K562 (cell line): ENCODE results near the gene DGUOK. TPM values are rescaled to one million over a fixed set of nuclear protein-coding genes. Genes with fewer than 3 reads are reported as not detected.

Experiments used
- C11orf30 ChIP-seq: fragments of 450-650 bp; IDR thresholded peaks from 2 replicates; pipeline ENCODE4 v1.6.1; 2016; ENCODE audit warnings: low read depth, mild to moderate bottlenecking
- HOXB6 ChIP-seq: fragments of 250-450 bp; sonication (Bioruptor Pico); IDR thresholded peaks from 2 replicates; pipeline ENCODE4 v1.5.1; 2022; ENCODE audit warnings: mild to moderate bottlenecking, borderline replicate concordance
- KDM1A ChIP-seq, 2 experiments: fragments of 450-650 bp; IDR thresholded peaks; 2 replicates each; pipeline ENCODE4 v1.6.1; 2016; ENCODE audit warnings: mild to moderate bottlenecking in 2 of 2
- MTF1 ChIP-seq: fragments of 250-450 bp; sonication (Bioruptor Pico); IDR thresholded peaks from 2 replicates; pipeline ENCODE4 v1.9.0; 2021; ENCODE audit warnings: moderate library complexity, mild to moderate bottlenecking, inconsistent platforms, borderline replicate concordance
- NFE2 ChIP-seq: IDR thresholded peaks from 2 replicates; pipeline ENCODE4 v1.6.1; 2014; ENCODE audit warnings: antibody characterized with exemption, low read depth
- NFRKB ChIP-seq: fragments of 450-650 bp; IDR thresholded peaks from 2 replicates; pipeline ENCODE4 v1.6.1; 2016; ENCODE audit warnings: low read depth
- PREB ChIP-seq: sonication (generic); formaldehyde crosslinking; IDR thresholded peaks from 2 replicates; pipeline ENCODE4 v1.8.1; 2023; ENCODE audit warnings: mild to moderate bottlenecking, missing genetic modification reagents
- SMAD2 ChIP-seq: fragments of 150-350 bp; IDR thresholded peaks from 2 replicates; pipeline ENCODE4 v1.6.1; 2014; ENCODE audit warnings: low read depth, mild to moderate bottlenecking, low read length
- ZNF583 ChIP-seq: fragments of 250-450 bp; sonication (Bioruptor Pico); IDR thresholded peaks from 2 replicates; pipeline ENCODE4 v1.4.0; 2020
- ZNF740 ChIP-seq, 3 experiments: fragments of 200-800 bp in 1 of 3; sonication (Bioruptor generic) in 1 of 3; sonication (generic) in 1 of 3; formaldehyde crosslinking in 1 of 3; IDR thresholded peaks; 2 replicates each; pipeline versions ENCODE4 v1.6.1 to v1.8.0; 2016 to 2022; ENCODE audit warnings: mild to moderate bottlenecking in 2 of 3, missing compliant biosample characterization in 2 of 3, missing genetic modification characterization in 2 of 3, missing genetic modification reagents in 1 of 3
- polyA plus RNA-seq, 8 experiments: library from polyadenylated mRNA; depleted of rRNA in 4 of 8; stranded (reverse) in 5 of 8; unstranded in 3 of 8; fragments of >200 nt; fragmentation: Nextera tagmentation in 2 of 8; fragmentation: Illumina TruSeq in 1 of 8; extraction: Ambion mirVana in 2 of 8; extraction: Trizol in 1 of 8; gene quantifications; 2 replicates each; pipeline versions ENCODE4 v1.2.1 to v1.2.3, GENCODE V29; 2011 to 2014; ENCODE audit warnings: inconsistent platforms in 1 of 8, missing spikeins in 1 of 8
- total RNA-seq, 7 experiments: library from RNA; depleted of rRNA in 6 of 7; stranded (reverse); fragments of >200 nt in 6 of 7; fragmentation: Illumina TruSeq in 2 of 7; extraction: Trizol in 2 of 7; gene quantifications; 2 replicates each; pipeline versions ENCODE4 v1.2.1 to v1.2.3, GENCODE V29; 2011 to 2021; ENCODE audit warnings: low replicate concordance in 1 of 7
- TF ChIP-seq, protein P1 (sequence below): fragments of 200-600 bp; sonication (generic); IDR thresholded peaks from one replicate; pipeline ENCODE4 v1.6.1; 2012; ENCODE audit warnings: mild to moderate bottlenecking, low read depth, low read length, inconsistent platforms
- TF ChIP-seq, protein P2 (sequence below): fragments of 250-450 bp; sonication (Bioruptor Pico); IDR thresholded peaks from 2 replicates; pipeline ENCODE4 v1.8.0; 2022; ENCODE audit warnings: inconsistent platforms

The DGUOK gene
- total and polyA plus RNA-seq, 9 of the 15 experiments (the other 6 are each of a cell fraction or from before 2014, with no cell fraction given): 67.0 to 288 (median 126) TPM

DNA sequence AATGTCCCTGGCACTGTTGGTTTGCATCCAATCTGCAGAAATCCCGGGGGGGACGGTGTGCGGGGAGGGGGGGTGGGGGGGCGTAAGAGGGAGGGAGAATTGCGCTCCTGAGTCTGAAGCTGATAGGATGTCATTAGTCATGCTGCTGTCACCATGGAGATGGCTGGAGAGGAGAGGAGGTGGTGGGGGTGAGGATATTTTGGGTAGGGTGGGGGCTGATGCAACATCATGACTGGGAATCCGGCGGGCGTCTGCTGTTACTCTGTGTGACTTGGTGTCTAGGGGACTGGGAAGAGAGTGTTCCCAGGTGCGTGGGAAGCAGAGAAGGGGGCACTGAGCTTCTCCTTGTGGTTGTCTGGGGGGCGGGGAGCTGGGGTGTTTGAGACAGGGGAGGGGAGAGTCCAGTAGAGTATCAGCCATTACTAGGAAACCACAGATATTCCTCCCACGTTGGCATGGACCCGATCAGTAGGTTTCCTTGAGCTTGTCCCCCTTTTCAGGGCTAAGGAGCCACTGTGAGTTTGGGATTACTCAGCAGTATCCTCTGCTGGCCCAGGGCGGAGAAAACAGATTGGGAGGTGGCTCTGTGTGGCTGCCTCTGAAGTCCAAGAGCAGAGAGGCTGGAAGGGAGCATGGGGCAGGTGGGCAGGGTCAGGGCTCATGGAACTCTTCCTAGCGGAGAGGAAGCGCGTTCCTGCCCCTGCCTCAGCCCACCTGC lies 77.0 kb downstream of the DGUOK start (continued):
- TF ChIP-seq HOXB6 (CRISPR knock-in tag) (no peak), PREB (CRISPR knock-in tag) (no peak), KDM1A (IDR thresholded peaks at IDR 0.05) (peak in 1 of 2 experiments; percentile 6; a peak in 1 of 4 replicates), ZNF583 (CRISPR knock-in tag) (no peak), NFRKB (no peak), MTF1 (CRISPR knock-in tag) (no peak), SMAD2 (no peak), NFE2 (peak; percentile 57), C11orf30 (peak; percentile 83), ZNF740 (CRISPR knock-in tag; IDR thresholded peaks at IDR 0.05) (no peak), ZNF740 (tag; IDR thresholded peaks at IDR 0.05) (peak in 1 of 2 experiments; percentile 86; a peak in 2 of 4 replicates)
- TF ChIP-seq, protein P1, sequence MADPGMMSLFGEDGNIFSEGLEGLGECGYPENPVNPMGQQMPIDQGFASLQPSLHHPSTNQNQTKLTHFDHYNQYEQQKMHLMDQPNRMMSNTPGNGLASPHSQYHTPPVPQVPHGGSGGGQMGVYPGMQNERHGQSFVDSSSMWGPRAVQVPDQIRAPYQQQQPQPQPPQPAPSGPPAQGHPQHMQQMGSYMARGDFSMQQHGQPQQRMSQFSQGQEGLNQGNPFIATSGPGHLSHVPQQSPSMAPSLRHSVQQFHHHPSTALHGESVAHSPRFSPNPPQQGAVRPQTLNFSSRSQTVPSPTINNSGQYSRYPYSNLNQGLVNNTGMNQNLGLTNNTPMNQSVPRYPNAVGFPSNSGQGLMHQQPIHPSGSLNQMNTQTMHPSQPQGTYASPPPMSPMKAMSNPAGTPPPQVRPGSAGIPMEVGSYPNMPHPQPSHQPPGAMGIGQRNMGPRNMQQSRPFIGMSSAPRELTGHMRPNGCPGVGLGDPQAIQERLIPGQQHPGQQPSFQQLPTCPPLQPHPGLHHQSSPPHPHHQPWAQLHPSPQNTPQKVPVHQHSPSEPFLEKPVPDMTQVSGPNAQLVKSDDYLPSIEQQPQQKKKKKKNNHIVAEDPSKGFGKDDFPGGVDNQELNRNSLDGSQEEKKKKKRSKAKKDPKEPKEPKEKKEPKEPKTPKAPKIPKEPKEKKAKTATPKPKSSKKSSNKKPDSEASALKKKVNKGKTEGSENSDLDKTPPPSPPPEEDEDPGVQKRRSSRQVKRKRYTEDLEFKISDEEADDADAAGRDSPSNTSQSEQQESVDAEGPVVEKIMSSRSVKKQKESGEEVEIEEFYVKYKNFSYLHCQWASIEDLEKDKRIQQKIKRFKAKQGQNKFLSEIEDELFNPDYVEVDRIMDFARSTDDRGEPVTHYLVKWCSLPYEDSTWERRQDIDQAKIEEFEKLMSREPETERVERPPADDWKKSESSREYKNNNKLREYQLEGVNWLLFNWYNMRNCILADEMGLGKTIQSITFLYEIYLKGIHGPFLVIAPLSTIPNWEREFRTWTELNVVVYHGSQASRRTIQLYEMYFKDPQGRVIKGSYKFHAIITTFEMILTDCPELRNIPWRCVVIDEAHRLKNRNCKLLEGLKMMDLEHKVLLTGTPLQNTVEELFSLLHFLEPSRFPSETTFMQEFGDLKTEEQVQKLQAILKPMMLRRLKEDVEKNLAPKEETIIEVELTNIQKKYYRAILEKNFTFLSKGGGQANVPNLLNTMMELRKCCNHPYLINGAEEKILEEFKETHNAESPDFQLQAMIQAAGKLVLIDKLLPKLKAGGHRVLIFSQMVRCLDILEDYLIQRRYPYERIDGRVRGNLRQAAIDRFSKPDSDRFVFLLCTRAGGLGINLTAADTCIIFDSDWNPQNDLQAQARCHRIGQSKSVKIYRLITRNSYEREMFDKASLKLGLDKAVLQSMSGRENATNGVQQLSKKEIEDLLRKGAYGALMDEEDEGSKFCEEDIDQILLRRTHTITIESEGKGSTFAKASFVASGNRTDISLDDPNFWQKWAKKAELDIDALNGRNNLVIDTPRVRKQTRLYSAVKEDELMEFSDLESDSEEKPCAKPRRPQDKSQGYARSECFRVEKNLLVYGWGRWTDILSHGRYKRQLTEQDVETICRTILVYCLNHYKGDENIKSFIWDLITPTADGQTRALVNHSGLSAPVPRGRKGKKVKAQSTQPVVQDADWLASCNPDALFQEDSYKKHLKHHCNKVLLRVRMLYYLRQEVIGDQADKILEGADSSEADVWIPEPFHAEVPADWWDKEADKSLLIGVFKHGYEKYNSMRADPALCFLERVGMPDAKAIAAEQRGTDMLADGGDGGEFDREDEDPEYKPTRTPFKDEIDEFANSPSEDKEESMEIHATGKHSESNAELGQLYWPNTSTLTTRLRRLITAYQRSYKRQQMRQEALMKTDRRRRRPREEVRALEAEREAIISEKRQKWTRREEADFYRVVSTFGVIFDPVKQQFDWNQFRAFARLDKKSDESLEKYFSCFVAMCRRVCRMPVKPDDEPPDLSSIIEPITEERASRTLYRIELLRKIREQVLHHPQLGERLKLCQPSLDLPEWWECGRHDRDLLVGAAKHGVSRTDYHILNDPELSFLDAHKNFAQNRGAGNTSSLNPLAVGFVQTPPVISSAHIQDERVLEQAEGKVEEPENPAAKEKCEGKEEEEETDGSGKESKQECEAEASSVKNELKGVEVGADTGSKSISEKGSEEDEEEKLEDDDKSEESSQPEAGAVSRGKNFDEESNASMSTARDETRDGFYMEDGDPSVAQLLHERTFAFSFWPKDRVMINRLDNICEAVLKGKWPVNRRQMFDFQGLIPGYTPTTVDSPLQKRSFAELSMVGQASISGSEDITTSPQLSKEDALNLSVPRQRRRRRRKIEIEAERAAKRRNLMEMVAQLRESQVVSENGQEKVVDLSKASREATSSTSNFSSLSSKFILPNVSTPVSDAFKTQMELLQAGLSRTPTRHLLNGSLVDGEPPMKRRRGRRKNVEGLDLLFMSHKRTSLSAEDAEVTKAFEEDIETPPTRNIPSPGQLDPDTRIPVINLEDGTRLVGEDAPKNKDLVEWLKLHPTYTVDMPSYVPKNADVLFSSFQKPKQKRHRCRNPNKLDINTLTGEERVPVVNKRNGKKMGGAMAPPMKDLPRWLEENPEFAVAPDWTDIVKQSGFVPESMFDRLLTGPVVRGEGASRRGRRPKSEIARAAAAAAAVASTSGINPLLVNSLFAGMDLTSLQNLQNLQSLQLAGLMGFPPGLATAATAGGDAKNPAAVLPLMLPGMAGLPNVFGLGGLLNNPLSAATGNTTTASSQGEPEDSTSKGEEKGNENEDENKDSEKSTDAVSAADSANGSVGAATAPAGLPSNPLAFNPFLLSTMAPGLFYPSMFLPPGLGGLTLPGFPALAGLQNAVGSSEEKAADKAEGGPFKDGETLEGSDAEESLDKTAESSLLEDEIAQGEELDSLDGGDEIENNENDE: no peak
- TF ChIP-seq, protein P2, sequence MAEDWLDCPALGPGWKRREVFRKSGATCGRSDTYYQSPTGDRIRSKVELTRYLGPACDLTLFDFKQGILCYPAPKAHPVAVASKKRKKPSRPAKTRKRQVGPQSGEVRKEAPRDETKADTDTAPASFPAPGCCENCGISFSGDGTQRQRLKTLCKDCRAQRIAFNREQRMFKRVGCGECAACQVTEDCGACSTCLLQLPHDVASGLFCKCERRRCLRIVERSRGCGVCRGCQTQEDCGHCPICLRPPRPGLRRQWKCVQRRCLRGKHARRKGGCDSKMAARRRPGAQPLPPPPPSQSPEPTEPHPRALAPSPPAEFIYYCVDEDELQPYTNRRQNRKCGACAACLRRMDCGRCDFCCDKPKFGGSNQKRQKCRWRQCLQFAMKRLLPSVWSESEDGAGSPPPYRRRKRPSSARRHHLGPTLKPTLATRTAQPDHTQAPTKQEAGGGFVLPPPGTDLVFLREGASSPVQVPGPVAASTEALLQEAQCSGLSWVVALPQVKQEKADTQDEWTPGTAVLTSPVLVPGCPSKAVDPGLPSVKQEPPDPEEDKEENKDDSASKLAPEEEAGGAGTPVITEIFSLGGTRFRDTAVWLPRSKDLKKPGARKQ: no peak
